RWPE1 (cell line): Measurements from ENCODE around the gene RNF157.

ENCODE experiments used
- CTCF ChIA-PET: fragments of 350-600 bp; sonication (Branson Sonifier 250); formaldehyde crosslinking; extraction: SDS; loops from one replicate; lab custom pipeline; 2021; lab: Yijun Ruan, JAX
- POLR2A ChIA-PET: fragments of 400-600 bp; formaldehyde crosslinking; extraction: SDS; loops from one replicate; lab custom pipeline; 2020; ENCODE audit warnings: antibody characterized with exemption; ENCODE audit not compliant: low non-redundant PET; lab: Yijun Ruan, JAX
- DNase-seq: peaks from one replicate; pipeline ENCODE4 v3.0.0; 2012; ENCODE audit warnings: low spot score
- H3K27ac ChIP-seq: fragments of 450-650 bp; 2 replicates; pipeline ENCODE4 v1.5.1; 2017
- CTCF ChIP-seq: fragments of 450-650 bp; conservative IDR thresholded peaks from 2 replicates; pipeline ENCODE4 v1.5.1; 2017; ENCODE audit warnings: low read depth, mild to moderate bottlenecking

RNF157 gene

GRCh38 chr17:76182016-76182764 is 58.1 kb downstream of the RNF157 start:
- DNase-seq, result peak; percentile 86
- ChIA-PET POLR2A (no interaction called here), CTCF (interaction anchor here (0.5 to 6.2 kb wide), 22 partner anchors 8 to 874 kb away, joined by 3 to 31 read pairs (median 4); no protein-coding TSS in a partner anchor)
- no peak overlapping the region for H3K27ac ChIP-seq
- TF ChIP-seq CTCF, result peak; percentile 93

GRCh38 chr17:76179496-76180467 is 60.5 kb downstream of the RNF157 start:
- CTCF ChIA-PET, result interaction anchor here (0.6 to 6.2 kb wide), 10 partner anchors 9 to 218 kb away, joined by 3 to 31 read pairs (median 3); no protein-coding TSS in a partner anchor
- H3K27ac ChIP-seq, result no peak overlapping the region
- no peak for DNase-seq
- TF ChIP-seq CTCF, result no peak
- POLR2A ChIA-PET, result no interaction called here

GRCh38 chr17:76178124-76178523 is 62.2 kb downstream of the RNF157 start:
- no peak overlapping the region for H3K27ac ChIP-seq
- no peak for TF ChIP-seq CTCF
- DNase-seq, result no peak
- POLR2A ChIA-PET, result no interaction called here
- CTCF ChIA-PET, result interaction anchor here (0.6 to 6.2 kb wide), 5 partner anchors 9 to 1611 kb away, joined by 3 to 31 read pairs (median 4); partner anchors contain the start of gene CD300H

GRCh38 chr17:76176701-76177574 is 63.4 kb downstream of the RNF157 start:
- DNase-seq, result no peak
- H3K27ac ChIP-seq, result no peak overlapping the region
- TF ChIP-seq CTCF, result no peak
- POLR2A ChIA-PET, result no interaction called here
- CTCF ChIA-PET, result interaction anchor here (0.6 to 6.2 kb wide), 3 partner anchors 56 to 862 kb away, joined by 4 to 31 read pairs (median 7); no protein-coding TSS in a partner anchor

GRCh38 chr17:76174037-76174436 is 66.3 kb downstream of the RNF157 start:
- no peak for TF ChIP-seq CTCF
- ChIA-PET CTCF (interaction anchor here (1.2 kb wide), 1 partner anchor 8 kb away, joined by 4 read pairs; no protein-coding TSS in a partner anchor), POLR2A (no interaction called here)
- DNase-seq, result no peak
- no peak overlapping the region for H3K27ac ChIP-seq
